HL-60 (cell line): Measurements from ENCODE around the gene UBE2S.

Source experiments
- DNase-seq, 2 experiments: peaks; one replicate each; pipeline ENCODE4 v3.0.0-alpha.2; 2010 to 2020; ENCODE audit warnings: low read depth in 1 of 2, low spot score in 1 of 2
- H3K27ac ChIP-seq: fragments of 250-450 bp; sonication (Bioruptor Pico); replicated peaks from 2 replicates; pipeline ENCODE4 v1.5.1; 2020; ENCODE audit warnings: mild to moderate bottlenecking, moderate library complexity
- H3K27me3 ChIP-seq: fragments of 250-450 bp; sonication (Bioruptor Pico); 2 replicates; pipeline ENCODE4 v1.5.1; 2021; ENCODE audit warnings: mild to moderate bottlenecking, moderate library complexity; ENCODE audit not compliant: insufficient read depth, poor library complexity, severe bottlenecking
- H3K4me3 ChIP-seq: replicated peaks from 2 replicates; pipeline ENCODE4 v1.5.1; 2011; ENCODE audit warnings: mild to moderate bottlenecking, control low read depth, low read length; ENCODE audit not compliant: insufficient read depth
- GABPA ChIP-seq: IDR thresholded peaks from 2 replicates; pipeline ENCODE4 v1.6.1; 2012; ENCODE audit warnings: low read depth
- POLR2AphosphoS5 ChIP-seq: IDR thresholded peaks from 2 replicates; pipeline ENCODE4 v1.6.1; 2012; ENCODE audit warnings: low read depth
- SPI1 ChIP-seq: IDR thresholded peaks from 2 replicates; pipeline ENCODE4 v1.6.1; 2012; ENCODE audit warnings: low read depth, mild to moderate bottlenecking, borderline replicate concordance
- TF ChIP-seq, protein P1 (sequence below): IDR thresholded peaks from one replicate; pipeline ENCODE4 v1.5.1; 2011; ENCODE audit warnings: low read length, control low read depth, inconsistent platforms; ENCODE audit not compliant: insufficient read depth
- TF ChIP-seq, protein P2 (sequence below): IDR thresholded peaks from 2 replicates; pipeline ENCODE4 v1.6.1; 2012; ENCODE audit warnings: low read depth; ENCODE audit not compliant: insufficient replicate concordance

Gene UBE2S

DNA sequence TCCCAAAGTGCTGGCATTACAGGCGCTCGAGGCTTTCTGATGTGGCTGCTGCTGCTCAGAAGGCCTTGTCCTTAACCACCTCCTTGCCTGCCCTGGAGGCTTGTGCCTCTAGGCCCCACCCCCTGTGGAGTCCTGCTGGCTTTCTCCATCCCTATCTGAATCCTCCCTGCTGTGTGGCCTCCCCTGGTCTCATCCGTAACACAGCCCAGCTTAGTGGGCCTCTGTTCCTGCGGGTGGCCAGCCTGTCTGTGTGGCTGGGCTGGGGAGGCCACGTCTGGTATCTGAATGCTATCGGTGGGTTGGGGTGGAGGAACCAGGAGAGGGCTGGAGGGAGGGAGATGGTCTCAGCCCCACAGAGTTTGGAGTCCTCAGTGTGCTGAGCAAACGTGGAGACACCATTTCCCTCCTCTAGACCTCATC, 17.1 kb downstream of the UBE2S start:
- Histone ChIP-seq H3K4me3 (no peak overlapping the region), H3K27me3 (no peaks in the 10 kb centered on the region), H3K27ac (no peak overlapping the region)
- TF ChIP-seq, protein P1, sequence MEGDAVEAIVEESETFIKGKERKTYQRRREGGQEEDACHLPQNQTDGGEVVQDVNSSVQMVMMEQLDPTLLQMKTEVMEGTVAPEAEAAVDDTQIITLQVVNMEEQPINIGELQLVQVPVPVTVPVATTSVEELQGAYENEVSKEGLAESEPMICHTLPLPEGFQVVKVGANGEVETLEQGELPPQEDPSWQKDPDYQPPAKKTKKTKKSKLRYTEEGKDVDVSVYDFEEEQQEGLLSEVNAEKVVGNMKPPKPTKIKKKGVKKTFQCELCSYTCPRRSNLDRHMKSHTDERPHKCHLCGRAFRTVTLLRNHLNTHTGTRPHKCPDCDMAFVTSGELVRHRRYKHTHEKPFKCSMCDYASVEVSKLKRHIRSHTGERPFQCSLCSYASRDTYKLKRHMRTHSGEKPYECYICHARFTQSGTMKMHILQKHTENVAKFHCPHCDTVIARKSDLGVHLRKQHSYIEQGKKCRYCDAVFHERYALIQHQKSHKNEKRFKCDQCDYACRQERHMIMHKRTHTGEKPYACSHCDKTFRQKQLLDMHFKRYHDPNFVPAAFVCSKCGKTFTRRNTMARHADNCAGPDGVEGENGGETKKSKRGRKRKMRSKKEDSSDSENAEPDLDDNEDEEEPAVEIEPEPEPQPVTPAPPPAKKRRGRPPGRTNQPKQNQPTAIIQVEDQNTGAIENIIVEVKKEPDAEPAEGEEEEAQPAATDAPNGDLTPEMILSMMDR: no peak
- 0 out of 2 replicates have a peak, but pooled peaks have one; percentile 38 for TF ChIP-seq POLR2AphosphoS5
- TF ChIP-seq, protein P2, sequence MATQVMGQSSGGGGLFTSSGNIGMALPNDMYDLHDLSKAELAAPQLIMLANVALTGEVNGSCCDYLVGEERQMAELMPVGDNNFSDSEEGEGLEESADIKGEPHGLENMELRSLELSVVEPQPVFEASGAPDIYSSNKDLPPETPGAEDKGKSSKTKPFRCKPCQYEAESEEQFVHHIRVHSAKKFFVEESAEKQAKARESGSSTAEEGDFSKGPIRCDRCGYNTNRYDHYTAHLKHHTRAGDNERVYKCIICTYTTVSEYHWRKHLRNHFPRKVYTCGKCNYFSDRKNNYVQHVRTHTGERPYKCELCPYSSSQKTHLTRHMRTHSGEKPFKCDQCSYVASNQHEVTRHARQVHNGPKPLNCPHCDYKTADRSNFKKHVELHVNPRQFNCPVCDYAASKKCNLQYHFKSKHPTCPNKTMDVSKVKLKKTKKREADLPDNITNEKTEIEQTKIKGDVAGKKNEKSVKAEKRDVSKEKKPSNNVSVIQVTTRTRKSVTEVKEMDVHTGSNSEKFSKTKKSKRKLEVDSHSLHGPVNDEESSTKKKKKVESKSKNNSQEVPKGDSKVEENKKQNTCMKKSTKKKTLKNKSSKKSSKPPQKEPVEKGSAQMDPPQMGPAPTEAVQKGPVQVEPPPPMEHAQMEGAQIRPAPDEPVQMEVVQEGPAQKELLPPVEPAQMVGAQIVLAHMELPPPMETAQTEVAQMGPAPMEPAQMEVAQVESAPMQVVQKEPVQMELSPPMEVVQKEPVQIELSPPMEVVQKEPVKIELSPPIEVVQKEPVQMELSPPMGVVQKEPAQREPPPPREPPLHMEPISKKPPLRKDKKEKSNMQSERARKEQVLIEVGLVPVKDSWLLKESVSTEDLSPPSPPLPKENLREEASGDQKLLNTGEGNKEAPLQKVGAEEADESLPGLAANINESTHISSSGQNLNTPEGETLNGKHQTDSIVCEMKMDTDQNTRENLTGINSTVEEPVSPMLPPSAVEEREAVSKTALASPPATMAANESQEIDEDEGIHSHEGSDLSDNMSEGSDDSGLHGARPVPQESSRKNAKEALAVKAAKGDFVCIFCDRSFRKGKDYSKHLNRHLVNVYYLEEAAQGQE: no peak
- DNase-seq: no peak

- no peak for TF ChIP-seq GABPA
- peak; percentile 42; the same call in 1 of the 2 replicates for TF ChIP-seq POLR2AphosphoS5
- TF ChIP-seq SPI1: no peak
- TF ChIP-seq, protein P1: no peak
- Histone ChIP-seq H3K27me3 (no peaks in the 10 kb centered on the region), H3K27ac (no peak overlapping the region), H3K4me3 (no peak overlapping the region)
- no peak for DNase-seq
Observed at GRCh38 chr19:55389386-55390317, 17.9 kb downstream of the UBE2S start.

GRCh38 chr19:55387736-55388497, 19.7 kb downstream of the UBE2S start:
- no peak for DNase-seq
- Histone ChIP-seq H3K4me3 (peak overlapping the region; percentile 90), H3K27ac (no peak overlapping the region), H3K27me3 (no peaks in the 10 kb centered on the region)
- no peak for TF ChIP-seq SPI1
- TF ChIP-seq GABPA: no peak
- TF ChIP-seq POLR2AphosphoS5: no peak
- TF ChIP-seq, protein P1: no peak
- TF ChIP-seq, protein P2: no peak
